Caco-2 (cell line): Measurements from ENCODE around the gene FAF2. TPM values are rescaled to one million over a fixed set of nuclear protein-coding genes. Genes with fewer than 3 reads are reported as not detected.

Experiments used
- BruUV-seq: library from RNA; stranded (reverse); fragments of 400-500 nt; replicated peaks from 2 replicates; lab custom pipeline; 2021; lab: Mats Ljungman, UMichigan
- CTCF ChIA-PET: fragments of 300-600 bp; sonication (Branson Sonifier 250); formaldehyde crosslinking; loops from one replicate; lab custom pipeline; 2022; ENCODE audit warnings: antibody characterized with exemption; lab: Charles Lee
- POLR2A ChIA-PET: fragments of 300-600 bp; sonication (Branson Sonifier 250); formaldehyde crosslinking; loops from one replicate; lab custom pipeline; 2022; ENCODE audit warnings: antibody characterized with exemption; lab: Charles Lee
- DNase-seq, 2 experiments: peaks; one replicate each; pipeline versions ENCODE4 v3.0.0 to v3.0.0-alpha.2; 2020 to 2022
- H3K27me3 ChIP-seq: replicated peaks from 2 replicates; pipeline ENCODE4 v1.6.0; 2011; ENCODE audit warnings: low read length; ENCODE audit not compliant: control insufficient read depth, insufficient read depth
- H3K36me3 ChIP-seq: 2 replicates; pipeline ENCODE4 v1.5.1; 2011; ENCODE audit warnings: low read length; ENCODE audit not compliant: control insufficient read depth, insufficient read depth
- H3K4me1 ChIP-seq: fragments of 250-450 bp; sonication (Bioruptor Pico); 2 replicates; pipeline ENCODE4 v1.5.1; 2020; ENCODE audit warnings: mild to moderate bottlenecking
- H3K4me3 ChIP-seq: 2 replicates; pipeline ENCODE4 v1.5.1; 2011; ENCODE audit warnings: low read depth, mild to moderate bottlenecking, control low read depth, low read length
- H3K9me3 ChIP-seq: fragments of 250-450 bp; sonication (Bioruptor Pico); 2 replicates; pipeline ENCODE4 v1.5.1; 2020; ENCODE audit warnings: mild to moderate bottlenecking, moderate library complexity
- H3K27ac Mint-ChIP-seq: one replicate; pipeline ENCODE4 v1.8.0; 2022; ENCODE audit warnings: mixed read lengths; ENCODE audit not compliant: unreplicated experiment
- H3K27me3 Mint-ChIP-seq: one replicate; pipeline ENCODE4 v1.8.0; 2022; ENCODE audit warnings: mixed read lengths; ENCODE audit not compliant: insufficient read depth, unreplicated experiment
- H3K36me3 Mint-ChIP-seq: one replicate; pipeline ENCODE4 v1.8.0; 2022; ENCODE audit warnings: mild to moderate bottlenecking, mixed read lengths; ENCODE audit not compliant: insufficient read depth, unreplicated experiment
- H3K4me1 Mint-ChIP-seq: one replicate; pipeline ENCODE4 v1.8.0; 2022; ENCODE audit warnings: low read depth, mixed read lengths; ENCODE audit not compliant: unreplicated experiment
- H3K4me3 Mint-ChIP-seq: one replicate; pipeline ENCODE4 v1.8.0; 2022; ENCODE audit warnings: mild to moderate bottlenecking, moderate library complexity, mixed read lengths; ENCODE audit not compliant: unreplicated experiment
- H3K9me3 Mint-ChIP-seq: one replicate; pipeline ENCODE4 v1.8.0; 2022; ENCODE audit warnings: mixed read lengths; ENCODE audit not compliant: unreplicated experiment
- CTCF ChIP-seq, 2 experiments: fragments of 200-600 bp in 1 of 2; IDR thresholded peaks; 1 replicate in 1 of 2; 2 replicates in 1 of 2; pipeline versions ENCODE4 v1.5.1 to v1.8.0; 2011 to 2022; ENCODE audit warnings: antibody characterized with exemption in 1 of 2, control low read depth in 1 of 2, inconsistent platforms in 1 of 2, low read depth in 1 of 2, low read length in 1 of 2, mild to moderate bottlenecking in 1 of 2, moderate library complexity in 1 of 2; ENCODE audit not compliant: insufficient read depth in 1 of 2, severe bottlenecking in 1 of 2, unreplicated experiment in 1 of 2
- intact Hi-C: fragments of 100-400 bp; cut with micrococcal nuclease; formaldehyde crosslinking; loops from one replicate; pipeline ENCODE4 v1.10.0; 2022; ENCODE audit not compliant: unreplicated experiment
- total RNA-seq: library from RNA; stranded (reverse); gene quantifications from 2 replicates; pipeline ENCODE4 v1.2.3, GENCODE V29; 2022

The FAF2 gene
- total RNA-seq, 1 experiment from 2014 or later = 55.5 TPM

GRCh38 chr5:176536902-176537553, 88.8 kb downstream of the FAF2 start, which contains the start of gene RNF44:
Gene RNF44, minus strand, starts transcription at chr5:176537402. Its CDS starts 4,930 bp downstream, at chr5:176532472.
- peak; percentile 98 to 99 for DNase-seq
- H3K36me3 Mint-ChIP-seq = peaks cover 41% of the 10 kb centered on the region
- H3K4me3 Mint-ChIP-seq = peak within 1 kb of the TSS; percentile 96
- H3K27me3 Mint-ChIP-seq = no peaks in the 10 kb centered on the region
- H3K4me1 ChIP-seq = peaks cover 10% of the 10 kb centered on the region
- no TSS peak for BruUV-seq
- H3K27ac Mint-ChIP-seq = peak within 1 kb of the TSS; percentile 96
- peaks cover 29% of the 10 kb centered on the region for H3K4me1 Mint-ChIP-seq
- H3K9me3 Mint-ChIP-seq = no peaks in the 10 kb centered on the region
- peak within 1 kb of the TSS; percentile 90 for H3K4me3 ChIP-seq
- no peaks in the 10 kb centered on the region for H3K27me3 ChIP-seq
- no peaks in the 10 kb centered on the region for H3K9me3 ChIP-seq
- peaks cover 7% of the 10 kb centered on the region; the same call in 1 of the 2 replicates for H3K36me3 ChIP-seq
- TF ChIP-seq CTCF (IDR thresholded peaks at IDR 0.05; ENCODE audit: insufficient read depth in 1 of 2, low read depth in 1 of 2, low read length in 1 of 2, severe bottlenecking in 1 of 2, unreplicated experiment in 1 of 2) = no peak
- POLR2A ChIA-PET = interaction anchor here (0.5 to 1.9 kb wide), 18 partner anchors 10 to 1055 kb away, joined by 3 to 22 read pairs (median 4); partner anchors contain the start of genes CLTB, FAF2, HIGD2A and NOP16
- CTCF ChIA-PET = interaction anchor here (0.6 to 2.5 kb wide), 8 partner anchors 22 to 740 kb away, joined by 3 to 24 read pairs (median 4); partner anchors contain the start of gene FAF2
- intact Hi-C loops = loop anchor here (2.0 to 5.0 kb wide), 2 partner anchors 88 to 1900 kb away; partner anchors contain the start of gene FAF2

GRCh38 chr5:176537554-176538229, 89.5 kb downstream of the FAF2 start:
- Histone ChIP-seq H3K36me3 (peaks cover 7% of the 10 kb centered on the region; the same call in 1 of the 2 replicates), H3K27me3 (no peaks in the 10 kb centered on the region), H3K4me3 (peak overlapping the region; percentile 90), H3K9me3 (no peaks in the 10 kb centered on the region), H3K4me1 (peaks cover 14% of the 10 kb centered on the region)
- Mint-ChIP-seq H3K9me3 (no peaks in the 10 kb centered on the region), H3K4me1 (peaks cover 29% of the 10 kb centered on the region), H3K4me3 (peak overlapping the region; percentile 96), H3K36me3 (peaks cover 45% of the 10 kb centered on the region), H3K27ac (peak overlapping the region; percentile 96), H3K27me3 (no peaks in the 10 kb centered on the region)
- peak; percentile 97 to 100 for DNase-seq
- no peak for TF ChIP-seq CTCF (IDR thresholded peaks at IDR 0.05; ENCODE audit: insufficient read depth in 1 of 2, low read depth in 1 of 2, low read length in 1 of 2, severe bottlenecking in 1 of 2, unreplicated experiment in 1 of 2)
- no TSS peak for BruUV-seq
- ChIA-PET CTCF (interaction anchor here (0.6 to 2.5 kb wide), 9 partner anchors 32 to 740 kb away, joined by 3 to 24 read pairs (median 3); partner anchors contain the start of gene FAF2), POLR2A (interaction anchor here (0.6 to 1.9 kb wide), 19 partner anchors 8 to 889 kb away, joined by 3 to 22 read pairs (median 4); partner anchors contain the start of genes CLTB, FAF2, FGFR4 and GRK6)
- intact Hi-C loops = loop anchor here (1.0 to 5.0 kb wide), 3 partner anchors 89 to 1900 kb away; partner anchors contain the start of gene FAF2
